Measurements from ENCODE around the gene KCNMA1.

DNA sequence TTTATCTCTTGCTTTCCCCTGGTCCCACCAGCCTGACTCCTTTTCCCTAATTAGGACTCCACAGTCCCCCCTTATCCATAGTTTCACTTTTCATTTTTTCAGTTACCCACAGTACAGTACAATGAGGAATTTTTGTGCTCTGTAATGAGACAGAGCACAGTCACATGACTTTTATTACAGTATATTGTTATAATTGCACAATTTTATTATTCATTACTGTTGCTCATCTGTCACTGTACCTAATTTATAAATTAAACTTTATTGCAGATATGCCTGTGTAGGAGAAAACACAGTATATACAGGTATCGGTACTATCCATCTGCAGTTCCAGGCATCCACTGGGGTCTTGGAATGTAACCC is 125.4 kb downstream of the KCNMA1 start:
- TF ChIP-seq EP300 (IDR thresholded peaks at IDR 0.05) (no peak), POLR2A (IDR thresholded peaks at IDR 0.05) (no peak), POLR2AphosphoS5 (IDR thresholded peaks at IDR 0.05) (no peak)
- TF ChIP-seq, protein P1, sequence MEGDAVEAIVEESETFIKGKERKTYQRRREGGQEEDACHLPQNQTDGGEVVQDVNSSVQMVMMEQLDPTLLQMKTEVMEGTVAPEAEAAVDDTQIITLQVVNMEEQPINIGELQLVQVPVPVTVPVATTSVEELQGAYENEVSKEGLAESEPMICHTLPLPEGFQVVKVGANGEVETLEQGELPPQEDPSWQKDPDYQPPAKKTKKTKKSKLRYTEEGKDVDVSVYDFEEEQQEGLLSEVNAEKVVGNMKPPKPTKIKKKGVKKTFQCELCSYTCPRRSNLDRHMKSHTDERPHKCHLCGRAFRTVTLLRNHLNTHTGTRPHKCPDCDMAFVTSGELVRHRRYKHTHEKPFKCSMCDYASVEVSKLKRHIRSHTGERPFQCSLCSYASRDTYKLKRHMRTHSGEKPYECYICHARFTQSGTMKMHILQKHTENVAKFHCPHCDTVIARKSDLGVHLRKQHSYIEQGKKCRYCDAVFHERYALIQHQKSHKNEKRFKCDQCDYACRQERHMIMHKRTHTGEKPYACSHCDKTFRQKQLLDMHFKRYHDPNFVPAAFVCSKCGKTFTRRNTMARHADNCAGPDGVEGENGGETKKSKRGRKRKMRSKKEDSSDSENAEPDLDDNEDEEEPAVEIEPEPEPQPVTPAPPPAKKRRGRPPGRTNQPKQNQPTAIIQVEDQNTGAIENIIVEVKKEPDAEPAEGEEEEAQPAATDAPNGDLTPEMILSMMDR (IDR thresholded peaks at IDR 0.05), result no peak
